Measurements from ENCODE around the gene RBM19. TPM values are rescaled to one million over a fixed set of nuclear protein-coding genes. Genes with fewer than 3 reads are reported as not detected.

RBM19 gene
- total RNA-seq, 2 donors from 2014 or later = 38.6 to 43.1 TPM

GRCh38 chr12:113802966-113803758, 163.0 kb downstream of the RBM19 start:
- no peak overlapping the region for H3K27ac Mint-ChIP-seq
- no peak for DNase-seq
- H3K4me3 Mint-ChIP-seq = no peak overlapping the region
- Histone ChIP-seq H3K27me3 (ENCODE audit: control insufficient read depth, insufficient read depth, low read length, poor library complexity, severe bottlenecking) (no peaks in the 10 kb centered on the region), H3K4me3 (ENCODE audit: low read length) (no peak overlapping the region), H3K9ac (ENCODE audit: extremely low read depth, low read length, poor library complexity, severe bottlenecking) (no peak overlapping the region), H3K9me3 (ENCODE audit: control insufficient read depth, low read length) (no peaks in the 10 kb centered on the region), H3K36me3 (ENCODE audit: control insufficient read depth, insufficient read depth, low read length) (no peaks in the 10 kb centered on the region), H3K4me1 (ENCODE audit: control insufficient read depth, insufficient read depth, low read length) (no peaks in the 10 kb centered on the region), H3K27ac (ENCODE audit: low read depth, low read length) (no peak overlapping the region)
- H3K36me3 Mint-ChIP-seq (ENCODE audit: low read depth) = peaks cover 4% of the 10 kb centered on the region
- peaks cover 1% of the 10 kb centered on the region for H3K27me3 Mint-ChIP-seq (ENCODE audit: insufficient read depth)
- no peak for TF ChIP-seq CTCF (conservative IDR thresholded peaks at IDR 0.05)
- H3K9me3 Mint-ChIP-seq = no peaks in the 10 kb centered on the region
- no peaks in the 10 kb centered on the region for H3K4me1 Mint-ChIP-seq
- WGBS, 2 experiments (ENCODE audit: insufficient coverage in 1 of 2, insufficient read length in 1 of 2) = 89 to 95% methylated on average over 16 to 22 of the region's 22 CpGs

- DNase-seq = no peak
- H3K27ac ChIP-seq (ENCODE audit: low read depth, low read length) = no peak overlapping the region
- no peaks in the 10 kb centered on the region for H3K36me3 ChIP-seq (ENCODE audit: control insufficient read depth, insufficient read depth, low read length)
- H3K27me3 Mint-ChIP-seq (ENCODE audit: insufficient read depth) = peaks cover 1% of the 10 kb centered on the region
- H3K4me1 Mint-ChIP-seq = no peaks in the 10 kb centered on the region
- H3K27me3 ChIP-seq (ENCODE audit: control insufficient read depth, insufficient read depth, low read length, poor library complexity, severe bottlenecking) = no peaks in the 10 kb centered on the region
- no peak overlapping the region for H3K9ac ChIP-seq (ENCODE audit: extremely low read depth, low read length, poor library complexity, severe bottlenecking)
- H3K27ac Mint-ChIP-seq = no peak overlapping the region
- H3K4me1 ChIP-seq (ENCODE audit: control insufficient read depth, insufficient read depth, low read length) = no peaks in the 10 kb centered on the region
- H3K9me3 Mint-ChIP-seq = no peaks in the 10 kb centered on the region
- H3K9me3 ChIP-seq (ENCODE audit: control insufficient read depth, low read length) = no peaks in the 10 kb centered on the region
- peaks cover 4% of the 10 kb centered on the region for H3K36me3 Mint-ChIP-seq (ENCODE audit: low read depth)
- H3K4me3 Mint-ChIP-seq = no peak overlapping the region
- TF ChIP-seq CTCF (conservative IDR thresholded peaks at IDR 0.05) = no peak
- H3K4me3 ChIP-seq (ENCODE audit: low read length) = no peak overlapping the region
- 94 to 96% methylated on average over 17 of the region's 17 CpGs for WGBS, 2 experiments (ENCODE audit: insufficient coverage in 1 of 2, insufficient read length in 1 of 2)
Measured at GRCh38 chr12:113802000-113802749, 163.9 kb downstream of the RBM19 start.

- Mint-ChIP-seq H3K4me1 (peaks cover 7% of the 10 kb centered on the region), H3K9me3 (no peaks in the 10 kb centered on the region), H3K36me3 (ENCODE audit: low read depth) (no peaks in the 10 kb centered on the region), H3K27ac (no peak overlapping the region), H3K4me3 (no peak overlapping the region), H3K27me3 (ENCODE audit: insufficient read depth) (peaks cover 1% of the 10 kb centered on the region)
- peaks cover 4% of the 10 kb centered on the region for H3K4me1 ChIP-seq (ENCODE audit: control insufficient read depth, insufficient read depth, low read length)
- WGBS, 2 experiments (ENCODE audit: insufficient coverage in 1 of 2, insufficient read length in 1 of 2) = 88 to 93% methylated on average over 10 to 12 of the region's 12 CpGs
- no peak overlapping the region for H3K9ac ChIP-seq (ENCODE audit: extremely low read depth, low read length, poor library complexity, severe bottlenecking)
- no peak overlapping the region for H3K27ac ChIP-seq (ENCODE audit: low read depth, low read length)
- no peaks in the 10 kb centered on the region for H3K27me3 ChIP-seq (ENCODE audit: control insufficient read depth, insufficient read depth, low read length, poor library complexity, severe bottlenecking)
- DNase-seq = no peak
- no peak for TF ChIP-seq CTCF (conservative IDR thresholded peaks at IDR 0.05)
- H3K4me3 ChIP-seq (ENCODE audit: low read length) = no peak overlapping the region
- no peaks in the 10 kb centered on the region for H3K36me3 ChIP-seq (ENCODE audit: control insufficient read depth, insufficient read depth, low read length)
- no peaks in the 10 kb centered on the region for H3K9me3 ChIP-seq (ENCODE audit: control insufficient read depth, low read length)
Measured at GRCh38 chr12:113800201-113800600, 165.9 kb downstream of the RBM19 start.
